GM21576 (cell line): ENCODE measurements around the gene KCNN3.
"Not testable (repeated sequence)": the region's sequence is repeated elsewhere in the genome, so short reads cannot be mapped to it uniquely, and the experiment has no call there.

ENCODE experiments used
- ATAC-seq: cut with Tn5 transposase; IDR thresholded peaks from one replicate; pipeline ENCODE4 v1.9.1; 2021; ENCODE audit warnings: mild to moderate bottlenecking, moderate library complexity; ENCODE audit not compliant: unreplicated experiment

Gene KCNN3

GRCh38 chr1:154714638-154715037 lies 155.4 kb downstream of the KCNN3 start:
- no peak for ATAC-seq

GRCh38 chr1:154714052-154714623 lies 155.9 kb downstream of the KCNN3 start:
- no peak for ATAC-seq

GRCh38 chr1:154713005-154713404 lies 157.1 kb downstream of the KCNN3 start:
- ATAC-seq: no peak

GRCh38 chr1:154712166-154712810 lies 157.8 kb downstream of the KCNN3 start:
- ATAC-seq: no peak

GRCh38 chr1:154711416-154711815 lies 158.7 kb downstream of the KCNN3 start:
- ATAC-seq: no peak

GRCh38 chr1:154710106-154710505 lies 160.0 kb downstream of the KCNN3 start:
- no peak for ATAC-seq

- ATAC-seq: no peak
These were observed 162.1 kb downstream of the KCNN3 start for GRCh38 chr1:154707901-154708463.

- ATAC-seq: no peak
These were observed 163.2 kb downstream of the KCNN3 start for GRCh38 chr1:154706851-154707250.

- no peak for ATAC-seq
These were observed 164.5 kb downstream of the KCNN3 start for GRCh38 chr1:154705544-154705943.

- no peak for ATAC-seq
These were observed 166.9 kb downstream of the KCNN3 start for GRCh38 chr1:154703170-154703569.

GRCh38 chr1:154698320-154699096 lies 171.6 kb downstream of the KCNN3 start:
- no peak for ATAC-seq

GRCh38 chr1:154697710-154698109 lies 172.4 kb downstream of the KCNN3 start:
- ATAC-seq: no peak

- no peak for ATAC-seq
These were observed 173.6 kb downstream of the KCNN3 start for GRCh38 chr1:154696456-154696855.

- ATAC-seq: no peak
These were observed 174.1 kb downstream of the KCNN3 start for GRCh38 chr1:154695985-154696384.

GRCh38 chr1:154694995-154695394 lies 175.1 kb downstream of the KCNN3 start:
- ATAC-seq: no peak

- no peak for ATAC-seq
These were observed 181.0 kb downstream of the KCNN3 start for GRCh38 chr1:154689083-154689482.

- ATAC-seq: no peak
These were observed 183.6 kb downstream of the KCNN3 start for GRCh38 chr1:154686507-154686906.

- ATAC-seq: no peak
These were observed 186.3 kb downstream of the KCNN3 start for GRCh38 chr1:154683820-154684219.

- ATAC-seq: no peak
These were observed 187.8 kb downstream of the KCNN3 start for GRCh38 chr1:154682254-154682653.

- ATAC-seq: not testable (repeated sequence)
These were observed 192.2 kb downstream of the KCNN3 start for GRCh38 chr1:154677844-154678243.

GRCh38 chr1:154676847-154677246 lies 193.2 kb downstream of the KCNN3 start:
- not testable (repeated sequence) for ATAC-seq

GRCh38 chr1:154674456-154674855 lies 195.6 kb downstream of the KCNN3 start:
- not testable (repeated sequence) for ATAC-seq
